HL-60/S4 (cell line): ENCODE results near the gene GREB1L.

Experiments used
- in situ Hi-C: fragments of 300-500 bp; cut with MboI; formaldehyde crosslinking; loops from 2 replicates; pipeline ENCODE4 v1.14.3; 2022; ENCODE audit warnings: low sequenced_read_pairs

Gene GREB1L

DNA sequence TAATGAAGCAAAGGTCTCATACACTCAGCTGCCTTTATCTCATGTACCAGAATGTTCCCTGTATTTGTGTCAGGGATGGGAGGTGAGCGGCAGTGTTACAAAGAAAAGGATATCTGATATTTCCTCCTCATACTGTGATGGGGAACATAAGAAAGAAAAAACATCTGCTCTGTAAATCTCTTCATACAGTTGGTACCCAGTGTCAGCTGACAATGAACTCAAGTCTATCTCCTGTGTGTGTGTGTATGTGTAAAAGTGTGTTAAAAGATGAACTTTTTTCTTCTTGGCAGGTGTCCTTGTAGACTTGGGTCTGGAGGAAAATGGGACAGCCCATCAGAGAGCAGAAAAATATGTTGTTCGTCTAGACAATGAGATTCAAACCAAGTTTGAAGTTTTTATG is 230.7 kb downstream of the GREB1L start:
- in situ Hi-C loops, result no loop called here

DNA sequence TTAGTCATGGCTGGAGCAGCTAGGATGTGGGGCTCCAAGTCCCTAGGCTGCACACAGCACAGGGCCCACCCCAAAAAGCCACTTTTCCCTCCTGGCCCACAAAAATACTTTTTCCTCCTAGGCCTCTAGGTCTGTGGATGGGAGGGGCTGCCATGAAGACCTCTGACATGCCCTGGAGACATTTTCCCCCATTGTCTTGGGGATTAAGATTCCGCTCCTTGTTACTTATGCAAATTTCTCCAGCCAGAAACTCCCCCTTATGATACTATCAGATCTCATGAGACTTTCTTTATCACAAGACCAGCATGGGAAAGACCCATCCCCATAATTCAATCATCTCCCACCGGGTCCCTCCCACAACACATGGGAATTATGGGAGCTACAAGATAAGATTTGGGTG is 232.6 kb downstream of the GREB1L start:
- in situ Hi-C loops, result loop anchor here (25.0 kb wide), 2 partner anchors 388 to 488 kb away; no protein-coding TSS in a partner anchor

DNA sequence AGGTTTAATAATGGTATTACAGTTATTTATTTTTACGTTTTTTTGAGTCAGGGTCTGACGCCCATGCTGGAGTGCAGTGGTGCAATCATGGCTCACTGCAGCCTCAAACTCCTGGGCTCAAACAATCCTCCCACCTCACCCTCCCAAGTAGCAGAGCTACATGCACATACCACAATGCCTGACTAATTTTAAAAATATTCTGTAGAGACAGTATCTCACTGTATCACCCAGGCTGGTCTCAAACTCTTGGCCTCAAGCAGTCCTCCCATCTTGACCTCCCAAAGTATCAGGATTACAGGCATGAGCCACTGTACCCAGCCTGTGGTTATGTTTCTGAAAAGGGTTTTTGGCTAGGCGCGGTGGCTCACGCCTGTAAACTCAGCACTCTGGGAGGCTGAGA is 237.7 kb downstream of the GREB1L start:
- in situ Hi-C loops, result loop anchor here (25.0 kb wide), 2 partner anchors 383 to 483 kb away; no protein-coding TSS in a partner anchor

DNA sequence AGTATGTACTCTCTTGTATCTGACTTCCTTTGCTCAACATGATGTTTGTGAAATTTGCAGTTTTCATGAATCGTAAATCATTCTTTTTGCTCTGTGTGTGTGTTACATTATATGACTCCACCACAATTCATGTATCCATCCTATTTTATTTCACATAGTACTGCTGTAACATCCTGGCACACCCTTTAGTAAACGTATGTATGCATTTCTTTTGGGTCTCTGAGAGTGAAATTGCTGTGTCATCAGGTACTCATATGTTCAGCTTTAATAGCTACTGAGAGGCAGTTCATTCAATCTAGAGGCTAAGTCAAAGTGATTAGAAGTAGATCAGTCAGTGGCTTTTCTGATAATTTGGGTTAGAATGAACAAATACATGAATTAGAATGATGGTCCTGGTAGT is 239.7 kb downstream of the GREB1L start:
- in situ Hi-C loops, result loop anchor here (25.0 kb wide), 2 partner anchors 381 to 481 kb away; no protein-coding TSS in a partner anchor

DNA sequence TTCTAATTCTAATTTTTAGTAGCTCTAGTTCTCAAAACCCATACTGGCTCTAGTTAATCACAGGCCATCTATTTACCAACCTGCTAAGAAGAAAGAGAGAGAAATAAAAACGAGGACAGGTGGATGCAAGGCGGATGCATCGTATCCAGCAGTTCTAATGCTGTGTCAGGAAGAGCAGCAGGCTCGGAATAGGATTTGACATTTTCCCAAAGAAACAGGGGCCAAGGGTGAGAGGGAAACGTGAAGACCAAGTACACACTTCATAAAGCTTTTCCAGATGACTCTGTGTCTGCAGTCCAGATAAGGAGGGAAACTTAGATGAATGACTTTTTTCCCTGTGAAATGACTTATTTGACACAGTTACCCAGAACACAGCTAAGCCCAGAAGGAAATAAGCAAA is 241.0 kb downstream of the GREB1L start:
- in situ Hi-C loops, result loop anchor here (25.0 kb wide), 2 partner anchors 379 to 479 kb away; no protein-coding TSS in a partner anchor

DNA sequence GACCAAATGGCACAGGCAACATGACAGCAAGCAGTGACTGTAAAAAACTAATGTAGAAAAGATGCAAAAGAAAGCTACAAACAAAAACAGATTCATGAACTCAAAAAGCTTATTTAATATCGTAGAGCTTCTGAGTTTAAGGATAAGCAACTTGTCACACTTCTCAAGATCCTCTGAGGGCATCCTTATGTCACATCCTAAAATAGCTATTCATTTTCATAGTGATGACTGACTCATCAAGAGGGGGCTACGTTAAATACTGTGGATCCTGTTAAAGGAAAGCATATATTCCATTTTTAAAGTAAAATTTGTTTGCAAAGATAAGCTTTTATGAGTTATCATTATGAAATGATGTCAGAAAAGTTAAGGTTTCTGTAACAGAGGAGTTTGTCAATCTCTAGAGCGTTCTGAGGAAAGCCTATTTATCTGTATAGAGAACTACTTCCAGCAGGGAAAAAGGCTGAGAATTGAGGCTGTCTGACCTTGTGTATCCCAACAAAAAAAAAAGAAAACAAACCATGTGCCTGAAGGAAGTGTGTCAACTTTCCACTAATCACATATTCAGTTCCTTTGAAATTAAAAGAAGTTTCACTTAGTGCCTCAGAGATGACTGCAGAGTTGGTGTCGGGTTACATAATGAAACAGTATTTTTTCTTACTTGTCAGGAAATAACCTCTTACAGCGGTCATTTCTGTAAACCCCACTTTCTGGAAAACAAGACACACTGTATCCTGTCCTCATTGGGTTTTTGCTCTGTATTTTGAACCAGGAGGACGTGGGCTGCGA is 243.0 kb downstream of the GREB1L start:
- in situ Hi-C loops, result loop anchor here (25.0 kb wide), 2 partner anchors 377 to 477 kb away; no protein-coding TSS in a partner anchor

DNA sequence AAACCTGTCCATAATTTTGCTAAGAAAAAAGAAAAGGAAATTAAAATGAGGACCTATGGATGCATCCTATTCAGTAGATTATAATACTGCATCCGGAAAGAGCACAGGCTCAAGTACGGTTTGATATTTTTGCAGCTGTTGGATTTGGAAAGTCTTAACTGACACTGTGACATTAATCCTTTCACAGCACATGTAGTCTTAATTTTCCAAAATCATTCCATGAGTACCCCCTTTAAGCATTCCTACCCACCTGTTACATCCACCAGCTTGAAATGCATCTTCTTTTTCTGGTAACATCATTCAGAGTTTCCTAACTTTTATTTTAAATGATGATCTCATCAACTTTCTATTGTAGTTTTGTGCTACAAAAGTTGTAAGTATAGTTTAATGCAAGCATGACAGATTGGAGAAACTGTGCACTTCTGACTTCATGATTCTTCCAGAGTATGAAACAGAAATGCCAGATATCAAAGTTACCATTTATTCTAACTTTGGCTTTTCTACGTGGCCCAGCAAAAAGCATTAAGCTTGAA is 244.9 kb downstream of the GREB1L start:
- in situ Hi-C loops, result loop anchor here (25.0 kb wide), 2 partner anchors 375 to 475 kb away; no protein-coding TSS in a partner anchor

DNA sequence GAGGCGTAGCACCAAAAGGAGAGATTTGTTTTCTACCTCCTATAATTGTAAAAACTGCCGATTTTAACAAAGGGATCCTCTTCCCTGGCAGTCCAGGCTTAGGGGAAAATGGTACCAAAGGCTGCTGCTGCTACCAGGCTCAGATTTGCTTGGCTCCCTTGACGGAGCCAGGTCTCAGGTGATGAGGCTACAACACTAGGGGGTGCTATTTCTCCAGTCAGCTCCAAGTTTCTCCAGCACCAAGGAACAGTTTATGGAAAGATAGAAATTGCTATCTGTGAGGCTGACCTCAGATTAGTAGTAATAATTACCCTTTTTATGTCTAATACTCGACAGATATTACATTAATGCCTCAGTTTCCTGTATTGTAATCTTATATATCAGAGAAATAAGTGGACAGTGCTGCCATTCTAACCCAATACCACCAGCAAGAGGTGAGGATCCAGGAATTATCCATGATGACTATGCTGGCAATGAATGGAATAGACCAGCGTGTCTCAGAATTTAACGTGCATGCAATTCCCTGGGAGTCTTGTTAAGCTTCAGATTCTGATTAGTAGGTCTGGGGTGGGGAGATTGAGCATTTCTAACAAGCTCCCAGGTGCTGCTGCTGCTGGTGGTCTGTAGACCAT is 247.2 kb downstream of the GREB1L start:
- in situ Hi-C loops, result loop anchor here (25.0 kb wide), 2 partner anchors 373 to 473 kb away; no protein-coding TSS in a partner anchor

DNA sequence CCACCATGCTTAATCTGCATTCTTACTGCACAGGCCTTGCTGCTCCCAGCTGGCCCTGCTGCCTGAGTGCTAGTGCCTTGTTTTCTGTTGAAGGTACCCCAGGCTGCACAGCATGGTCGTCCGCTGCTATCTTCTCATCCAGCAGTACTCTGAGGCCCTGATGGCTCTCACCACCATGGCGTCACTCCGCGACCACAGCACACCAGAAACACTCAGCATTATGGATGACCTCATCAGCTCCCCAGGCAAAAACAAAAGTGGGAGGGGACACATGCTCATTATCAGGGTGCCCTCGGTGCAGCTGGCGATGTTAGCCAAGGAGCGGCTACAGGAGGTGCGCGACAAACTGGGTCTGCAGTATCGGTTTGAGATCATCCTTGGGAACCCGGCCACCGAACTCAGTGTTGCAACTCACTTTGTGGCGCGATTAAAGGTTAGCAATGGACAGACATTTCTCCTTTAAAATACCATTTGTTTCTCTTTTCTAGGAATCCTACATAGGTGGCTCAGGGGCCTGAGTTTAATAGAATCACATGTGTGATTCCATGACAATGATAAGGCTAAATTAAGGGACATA is 248.0 kb downstream of the GREB1L start:
- in situ Hi-C loops, result loop anchor here (25.0 kb wide), 2 partner anchors 372 to 472 kb away; no protein-coding TSS in a partner anchor

DNA sequence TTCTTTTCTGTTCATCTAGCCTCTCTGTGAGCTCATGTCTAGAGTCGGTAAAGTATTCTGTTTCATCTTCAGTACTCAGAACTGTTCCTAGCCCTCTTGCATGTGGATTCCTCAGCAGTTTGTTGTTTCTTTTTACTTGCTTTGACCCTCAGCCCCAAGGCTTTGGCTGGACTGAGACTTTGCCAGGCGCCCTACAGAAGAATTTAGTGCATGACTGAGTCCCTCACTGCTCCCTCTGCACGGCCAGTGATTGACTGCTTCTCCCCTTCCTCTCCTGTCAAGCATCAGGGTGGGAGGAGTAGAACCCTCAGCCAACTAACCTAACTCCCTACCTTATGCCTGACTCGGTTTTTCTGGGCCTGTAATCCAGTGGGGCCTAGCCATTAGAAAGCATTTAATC is 248.7 kb downstream of the GREB1L start:
- in situ Hi-C loops, result loop anchor here (25.0 kb wide), 2 partner anchors 372 to 472 kb away; no protein-coding TSS in a partner anchor

DNA sequence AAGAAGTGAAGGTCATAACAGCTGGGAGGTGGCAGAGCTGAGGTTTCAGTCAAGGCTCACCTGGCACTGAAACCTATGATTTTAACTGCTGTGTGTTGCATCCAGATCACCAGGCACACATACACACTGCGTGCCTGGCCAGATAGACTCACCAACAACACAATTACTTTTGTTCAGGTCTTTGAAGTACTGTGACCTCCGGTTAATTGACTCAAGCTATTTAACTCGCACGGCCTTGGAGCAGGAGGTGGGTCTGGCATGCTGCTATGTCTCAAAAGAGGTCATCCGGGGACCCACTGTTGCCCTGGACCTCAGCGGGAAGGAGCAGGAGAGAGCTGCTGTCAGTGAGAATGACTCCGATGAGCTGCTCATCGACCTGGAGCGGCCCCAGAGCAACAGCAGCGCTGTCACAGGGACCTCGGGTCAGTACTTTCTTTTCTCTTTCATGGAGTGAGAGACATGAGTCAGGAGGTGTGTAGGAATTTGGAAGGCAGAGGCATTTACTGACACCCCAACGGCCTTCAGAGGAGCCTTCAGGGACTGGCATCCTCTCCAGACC is 254.3 kb downstream of the GREB1L start:
- in situ Hi-C loops, result loop anchor here (25.0 kb wide), 2 partner anchors 366 to 466 kb away; no protein-coding TSS in a partner anchor

DNA sequence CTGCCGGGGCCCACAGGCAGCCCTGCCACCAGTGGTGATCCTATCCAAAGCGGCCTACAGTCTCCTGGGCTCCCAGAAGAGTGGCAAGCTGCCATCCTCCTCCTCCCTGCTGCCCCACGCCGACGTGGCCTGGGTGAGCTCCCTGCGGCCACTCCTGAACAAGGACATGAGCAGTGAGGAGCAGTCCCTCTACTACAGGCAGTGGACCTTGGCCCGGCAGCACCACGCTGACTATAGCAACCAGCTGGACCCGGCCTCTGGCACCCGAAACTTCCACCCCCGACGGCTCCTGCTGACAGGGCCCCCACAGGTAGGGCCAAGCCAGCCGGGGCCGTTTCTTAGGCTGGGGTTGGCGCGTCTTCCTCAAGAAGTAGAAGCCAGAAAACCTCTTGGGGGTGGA is 258.0 kb downstream of the GREB1L start:
- in situ Hi-C loops, result loop anchor here (25.0 kb wide), 2 partner anchors 362 to 462 kb away; no protein-coding TSS in a partner anchor

DNA sequence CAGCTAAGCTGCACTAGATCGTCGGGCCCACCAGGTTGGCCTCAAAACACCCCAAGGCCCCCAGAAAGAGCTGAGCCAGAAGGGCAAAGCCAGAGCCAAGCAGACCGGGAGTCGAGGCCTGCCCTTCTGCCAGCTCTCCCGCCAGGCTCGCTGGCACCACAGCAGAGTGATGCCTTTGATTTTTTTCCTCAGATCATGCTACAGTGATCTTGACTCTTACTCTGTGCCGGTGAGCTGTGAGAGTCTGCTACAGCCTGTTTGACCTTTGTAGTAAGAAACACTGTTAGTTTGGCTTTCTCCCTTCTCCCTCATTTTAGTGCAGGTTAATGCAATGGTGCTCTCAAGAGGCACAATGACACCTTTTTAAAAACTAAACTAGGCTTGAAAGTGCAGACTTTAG is 260.6 kb downstream of the GREB1L start:
- in situ Hi-C loops, result no loop called here

DNA sequence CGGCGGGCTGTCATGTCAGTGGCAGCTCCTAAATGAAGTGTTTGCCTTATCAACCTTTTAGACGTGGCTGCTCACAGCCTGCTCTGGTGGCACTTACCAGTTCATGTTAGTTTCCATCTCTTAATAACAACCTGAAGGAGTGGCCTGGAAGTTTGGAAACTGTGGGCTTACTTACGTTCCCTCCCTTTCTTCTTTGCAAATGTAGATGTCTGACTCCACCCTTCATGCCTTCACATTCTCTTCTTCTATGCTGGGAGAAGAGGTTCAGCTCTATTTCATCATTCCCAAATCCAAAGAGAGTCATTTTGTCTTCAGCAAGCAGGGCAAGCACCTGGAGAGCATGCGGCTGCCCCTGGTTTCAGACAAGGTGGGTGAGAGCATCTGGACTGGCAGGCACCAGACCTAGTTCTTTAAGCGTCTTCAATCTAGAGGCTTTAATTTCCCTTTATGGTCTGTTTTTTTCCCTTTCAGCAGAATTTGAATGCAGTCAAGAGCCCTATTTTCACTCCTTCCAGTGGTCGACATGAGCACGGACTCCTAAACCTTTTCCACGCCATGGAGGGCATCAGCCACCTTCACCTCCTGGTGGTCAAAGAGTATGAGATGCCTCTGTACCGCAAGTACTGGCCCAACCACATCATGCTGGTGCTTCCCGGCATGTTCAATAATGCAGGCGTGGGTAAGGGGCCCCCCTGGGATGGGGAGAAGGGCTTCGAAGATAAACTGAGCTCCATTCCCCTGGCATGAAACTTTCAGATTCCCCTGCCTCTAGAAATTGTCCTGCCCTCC is 266.1 kb downstream of the GREB1L start:
- in situ Hi-C loops, result no loop called here

DNA sequence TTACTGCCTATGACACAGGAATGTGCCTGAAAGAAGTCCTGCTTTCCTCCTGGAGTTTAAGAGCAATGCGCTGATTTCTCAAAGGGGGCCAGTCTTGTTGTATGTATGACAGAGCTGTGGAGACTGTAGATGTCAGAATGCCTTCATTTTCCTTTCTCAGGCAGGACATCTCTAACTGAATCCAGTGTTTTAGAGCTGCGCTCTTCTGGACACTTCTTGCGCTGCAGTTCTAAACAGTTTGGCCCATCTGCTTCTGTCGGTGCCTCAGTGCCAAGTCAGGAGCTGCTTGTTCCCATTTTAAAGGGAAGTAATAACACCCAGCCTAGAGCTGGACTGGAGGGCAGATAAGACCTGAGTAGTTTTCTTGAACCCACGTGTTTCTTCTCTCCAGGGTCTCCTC is 267.0 kb downstream of the GREB1L start:
- in situ Hi-C loops, result no loop called here

DNA sequence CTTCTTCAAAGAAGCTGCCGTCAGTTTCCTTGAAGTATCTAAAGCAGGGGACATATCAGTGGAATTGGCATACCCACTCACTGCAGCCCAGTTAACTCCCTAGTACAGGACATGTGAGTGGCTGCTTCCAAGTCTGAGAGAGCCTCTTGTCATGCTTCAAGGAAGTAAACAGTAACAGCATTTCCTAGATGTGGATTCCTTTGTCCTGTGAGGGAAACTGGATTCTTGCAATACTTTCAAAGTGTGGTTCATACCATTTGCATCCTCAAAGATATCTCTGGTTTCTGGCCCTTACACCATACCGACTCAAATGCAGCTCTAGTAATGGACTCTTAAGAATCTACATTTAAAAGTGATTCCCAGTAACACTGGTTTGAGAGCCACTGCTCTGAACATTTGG is 271.3 kb downstream of the GREB1L start:
- in situ Hi-C loops, result no loop called here

DNA sequence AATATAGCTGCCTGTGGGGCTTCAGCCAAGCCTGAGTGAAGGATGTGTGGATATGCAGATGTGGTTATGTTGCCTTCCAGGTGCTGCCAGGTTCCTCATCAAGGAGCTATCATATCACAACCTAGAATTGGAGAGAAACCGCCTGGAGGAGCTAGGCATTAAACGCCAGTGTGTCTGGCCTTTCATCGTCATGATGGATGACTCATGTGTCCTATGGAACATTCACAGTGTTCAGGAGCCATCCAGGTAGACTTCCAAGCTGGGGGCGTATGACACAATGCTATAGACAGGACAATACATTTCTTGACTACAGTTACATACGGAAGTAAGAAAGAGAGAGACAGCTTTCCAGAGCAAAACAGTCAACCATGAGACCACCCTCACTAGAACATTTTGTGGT is 271.7 kb downstream of the GREB1L start:
- in situ Hi-C loops, result no loop called here

DNA sequence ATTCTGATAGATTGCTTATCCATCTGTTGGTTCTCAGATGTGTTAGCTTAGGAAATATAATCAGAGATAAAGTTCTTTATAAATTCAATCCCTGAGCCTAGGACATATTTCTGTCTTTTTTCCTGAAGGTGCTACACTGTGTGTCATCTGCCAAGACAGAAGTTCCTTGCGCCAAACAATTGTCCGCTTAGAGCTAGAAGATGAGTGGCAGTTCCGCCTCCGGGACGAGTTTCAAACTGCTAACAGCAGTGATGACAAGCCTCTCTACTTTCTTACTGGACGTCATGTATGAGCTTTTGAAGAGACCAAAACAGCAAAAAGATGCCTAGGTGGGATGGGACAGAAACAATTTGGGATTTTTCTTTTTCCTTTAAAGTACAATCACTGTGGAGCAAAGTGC is 280.5 kb downstream of the GREB1L start:
- in situ Hi-C loops, result no loop called here

DNA sequence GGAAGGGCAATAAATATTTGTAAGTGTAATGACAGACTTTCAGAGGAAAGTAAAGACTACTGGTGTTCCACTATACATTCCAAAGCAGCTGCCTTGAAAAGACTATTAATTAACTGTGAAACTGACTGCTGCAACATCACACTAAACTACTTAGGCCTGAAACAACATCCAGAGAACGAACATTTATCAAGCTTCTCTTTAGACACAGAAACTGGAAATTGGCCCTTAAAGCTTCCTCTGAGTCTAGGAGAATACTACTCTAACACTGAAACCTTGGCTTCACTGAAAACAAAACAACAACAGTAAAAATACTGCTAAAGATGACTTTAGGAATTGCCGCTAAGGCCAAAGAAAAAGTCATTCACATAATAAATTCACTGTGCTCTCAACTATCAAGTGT is 283.9 kb downstream of the GREB1L start:
- in situ Hi-C loops, result no loop called here

DNA sequence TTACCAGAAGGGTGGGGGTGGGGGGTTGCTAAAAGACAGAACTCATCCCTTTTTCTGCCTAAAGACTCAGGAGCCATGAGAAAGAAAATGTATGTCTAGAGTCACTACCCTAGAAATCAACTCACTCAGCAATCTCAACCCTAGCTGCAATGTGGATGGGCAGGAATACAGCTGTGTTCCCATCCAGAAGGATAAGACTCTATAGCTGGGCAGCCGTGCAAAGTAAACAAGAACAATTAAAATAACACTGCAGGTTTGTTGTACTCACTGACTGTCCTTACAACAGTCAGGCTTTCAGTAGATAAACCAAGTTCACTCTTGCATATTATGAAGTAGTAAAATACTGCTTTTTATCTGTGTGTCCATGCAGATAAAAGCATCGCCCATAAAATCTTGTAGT is 284.4 kb downstream of the GREB1L start:
- in situ Hi-C loops, result no loop called here
